KMS-11 (cell line): ENCODE data around the gene TRAF7.

Experiments used
- H2AFZ ChIP-seq: fragments of 200-600 bp; sonication (generic); 2 replicates; pipeline ENCODE4 v1.6.1; 2016; ENCODE audit warnings: antibody characterized with exemption, mixed run types, low read depth
- H3K27ac ChIP-seq: fragments of 200-600 bp; sonication (generic); 2 replicates; pipeline ENCODE4 v1.6.1; 2016; ENCODE audit warnings: mild to moderate bottlenecking, mixed run types
- H3K27me3 ChIP-seq: fragments of 200-600 bp; sonication (generic); 2 replicates; pipeline ENCODE4 v1.6.1; 2017; ENCODE audit warnings: mild to moderate bottlenecking, low read depth, mixed run types, moderate library complexity; ENCODE audit not compliant: insufficient read depth
- H3K36me3 ChIP-seq: fragments of 200-600 bp; sonication (generic); 2 replicates; pipeline ENCODE4 v1.6.1; 2017; ENCODE audit warnings: mild to moderate bottlenecking, mixed run types; ENCODE audit not compliant: insufficient read depth
- H3K4me1 ChIP-seq: fragments of 200-600 bp; sonication (generic); 2 replicates; pipeline ENCODE4 v1.6.1; 2016; ENCODE audit warnings: mild to moderate bottlenecking, low read depth, mixed run types; ENCODE audit not compliant: poor library complexity, severe bottlenecking
- H3K4me2 ChIP-seq: fragments of 200-600 bp; sonication (generic); 2 replicates; pipeline ENCODE4 v1.7.0; 2016; ENCODE audit warnings: mild to moderate bottlenecking, mixed run types
- H3K4me3 ChIP-seq: fragments of 200-600 bp; sonication (generic); IDR thresholded peaks from 2 replicates; pipeline ENCODE4 v1.6.1; 2017; ENCODE audit warnings: low read depth, low read length, mixed read lengths; ENCODE audit not compliant: insufficient read depth
- H3K79me2 ChIP-seq: fragments of 200-600 bp; sonication (generic); 2 replicates; pipeline ENCODE4 v1.6.1; 2016; ENCODE audit warnings: low read depth, mixed run types; ENCODE audit not compliant: insufficient read depth
- H3K9ac ChIP-seq: fragments of 200-600 bp; sonication (generic); 2 replicates; pipeline ENCODE4 v1.6.1; 2016; ENCODE audit warnings: mild to moderate bottlenecking, mixed run types
- H4K20me1 ChIP-seq: fragments of 200-600 bp; sonication (generic); 2 replicates; pipeline ENCODE4 v1.6.1; 2016; ENCODE audit warnings: mild to moderate bottlenecking, mixed run types; ENCODE audit not compliant: insufficient read depth
- TF ChIP-seq, protein P1 (sequence below): fragments of 200-600 bp; sonication (generic); conservative IDR thresholded peaks from 2 replicates; pipeline ENCODE4 v1.6.1; 2017; ENCODE audit warnings: low read depth, mild to moderate bottlenecking, antibody characterized with exemption, low read length, moderate library complexity, mixed read lengths

The TRAF7 gene

DNA sequence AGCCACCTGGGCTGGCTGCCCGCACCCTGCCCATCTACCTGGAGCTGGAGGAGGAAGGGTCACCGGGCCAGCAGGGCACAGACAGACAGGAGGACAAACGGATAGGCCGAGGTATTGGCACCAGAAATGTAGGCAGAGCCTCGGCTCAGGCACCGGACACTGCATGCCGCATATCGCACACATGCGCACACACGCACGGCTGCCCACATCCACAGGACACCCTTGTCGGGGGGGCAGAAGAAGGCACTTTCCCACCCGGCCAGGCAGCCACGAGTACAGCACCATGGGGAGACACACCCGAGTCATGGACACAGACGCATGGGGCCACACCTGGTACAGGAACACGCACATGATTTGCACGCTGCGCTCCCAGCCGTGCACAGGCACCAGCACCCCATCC, 26.4 kb downstream of the TRAF7 start:
- TF ChIP-seq, protein P1, sequence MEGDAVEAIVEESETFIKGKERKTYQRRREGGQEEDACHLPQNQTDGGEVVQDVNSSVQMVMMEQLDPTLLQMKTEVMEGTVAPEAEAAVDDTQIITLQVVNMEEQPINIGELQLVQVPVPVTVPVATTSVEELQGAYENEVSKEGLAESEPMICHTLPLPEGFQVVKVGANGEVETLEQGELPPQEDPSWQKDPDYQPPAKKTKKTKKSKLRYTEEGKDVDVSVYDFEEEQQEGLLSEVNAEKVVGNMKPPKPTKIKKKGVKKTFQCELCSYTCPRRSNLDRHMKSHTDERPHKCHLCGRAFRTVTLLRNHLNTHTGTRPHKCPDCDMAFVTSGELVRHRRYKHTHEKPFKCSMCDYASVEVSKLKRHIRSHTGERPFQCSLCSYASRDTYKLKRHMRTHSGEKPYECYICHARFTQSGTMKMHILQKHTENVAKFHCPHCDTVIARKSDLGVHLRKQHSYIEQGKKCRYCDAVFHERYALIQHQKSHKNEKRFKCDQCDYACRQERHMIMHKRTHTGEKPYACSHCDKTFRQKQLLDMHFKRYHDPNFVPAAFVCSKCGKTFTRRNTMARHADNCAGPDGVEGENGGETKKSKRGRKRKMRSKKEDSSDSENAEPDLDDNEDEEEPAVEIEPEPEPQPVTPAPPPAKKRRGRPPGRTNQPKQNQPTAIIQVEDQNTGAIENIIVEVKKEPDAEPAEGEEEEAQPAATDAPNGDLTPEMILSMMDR, result no peak
- Histone ChIP-seq H3K27ac (no peak overlapping the region), H3K9ac (no peak overlapping the region), H4K20me1 (no peaks in the 10 kb centered on the region), H3K4me3 (no peak overlapping the region), H3K36me3 (no peaks in the 10 kb centered on the region), H3K4me2 (no peak overlapping the region), H3K79me2 (no peaks in the 10 kb centered on the region), H2AFZ (no peak overlapping the region), H3K4me1 (no peaks in the 10 kb centered on the region), H3K27me3 (peaks cover 21% of the 10 kb centered on the region)

GRCh38 chr16:2183671-2184070, 28.1 kb downstream of the TRAF7 start:
- no peaks in the 10 kb centered on the region for H3K4me1 ChIP-seq
- H3K79me2 ChIP-seq, result no peaks in the 10 kb centered on the region
- no peak overlapping the region for H3K27ac ChIP-seq
- TF ChIP-seq, protein P1, result no peak
- H3K9ac ChIP-seq, result no peak overlapping the region
- H4K20me1 ChIP-seq, result no peaks in the 10 kb centered on the region
- H3K4me2 ChIP-seq, result no peak overlapping the region
- no peak overlapping the region for H3K4me3 ChIP-seq
- no peak overlapping the region for H2AFZ ChIP-seq
- no peaks in the 10 kb centered on the region for H3K36me3 ChIP-seq
- peaks cover 21% of the 10 kb centered on the region for H3K27me3 ChIP-seq

DNA sequence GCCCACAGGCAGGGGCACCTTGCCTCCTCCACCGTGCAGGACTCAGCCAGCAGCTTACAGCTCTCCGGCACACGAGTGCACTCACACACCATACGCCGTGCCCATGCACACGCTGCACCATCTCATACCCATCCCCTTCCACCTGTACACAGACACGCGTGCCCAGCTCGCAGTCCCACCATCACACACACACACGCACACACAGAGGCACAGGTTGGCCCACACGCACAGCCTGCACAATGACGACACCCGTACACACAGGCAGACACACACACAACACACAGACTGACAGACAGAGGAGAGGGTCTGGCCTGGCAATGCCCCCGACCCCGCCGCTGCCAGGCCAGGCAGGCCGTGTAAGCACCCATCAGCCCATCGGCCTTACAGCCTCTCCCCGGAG, 28.8 kb downstream of the TRAF7 start:
- Histone ChIP-seq H3K27ac (no peak overlapping the region), H2AFZ (no peak overlapping the region), H3K36me3 (no peaks in the 10 kb centered on the region), H4K20me1 (no peaks in the 10 kb centered on the region), H3K4me3 (no peak overlapping the region), H3K4me2 (no peak overlapping the region), H3K9ac (no peak overlapping the region), H3K4me1 (no peaks in the 10 kb centered on the region), H3K27me3 (peaks cover 21% of the 10 kb centered on the region), H3K79me2 (no peaks in the 10 kb centered on the region)
- TF ChIP-seq, protein P1, result no peak

- TF ChIP-seq, protein P1, result no peak
- Histone ChIP-seq H3K4me3 (no peak overlapping the region), H3K27ac (no peak overlapping the region), H3K9ac (no peak overlapping the region), H2AFZ (no peak overlapping the region), H3K4me1 (no peaks in the 10 kb centered on the region), H3K79me2 (no peaks in the 10 kb centered on the region), H3K4me2 (no peak overlapping the region), H3K36me3 (no peaks in the 10 kb centered on the region), H3K27me3 (peaks cover 21% of the 10 kb centered on the region), H4K20me1 (no peaks in the 10 kb centered on the region)
Observed at GRCh38 chr16:2184962-2185361, 29.4 kb downstream of the TRAF7 start.

GRCh38 chr16:2186064-2186463, 30.5 kb downstream of the TRAF7 start:
- Histone ChIP-seq H3K79me2 (no peaks in the 10 kb centered on the region), H3K4me3 (no peak overlapping the region), H3K9ac (no peak overlapping the region), H3K27me3 (peaks cover 21% of the 10 kb centered on the region), H2AFZ (no peak overlapping the region), H3K27ac (no peak overlapping the region), H4K20me1 (no peaks in the 10 kb centered on the region), H3K4me1 (no peaks in the 10 kb centered on the region), H3K36me3 (no peaks in the 10 kb centered on the region), H3K4me2 (no peak overlapping the region)
- TF ChIP-seq, protein P1, result no peak
